ENCODE results near the gene SND1. TPM values are rescaled to one million over a fixed set of nuclear protein-coding genes. Genes with fewer than 3 reads are reported as not detected.

SND1 gene
- total RNA-seq, 4 donors from 2014 or later: 64.3 to 77.0 (median 70.4) TPM

DNA sequence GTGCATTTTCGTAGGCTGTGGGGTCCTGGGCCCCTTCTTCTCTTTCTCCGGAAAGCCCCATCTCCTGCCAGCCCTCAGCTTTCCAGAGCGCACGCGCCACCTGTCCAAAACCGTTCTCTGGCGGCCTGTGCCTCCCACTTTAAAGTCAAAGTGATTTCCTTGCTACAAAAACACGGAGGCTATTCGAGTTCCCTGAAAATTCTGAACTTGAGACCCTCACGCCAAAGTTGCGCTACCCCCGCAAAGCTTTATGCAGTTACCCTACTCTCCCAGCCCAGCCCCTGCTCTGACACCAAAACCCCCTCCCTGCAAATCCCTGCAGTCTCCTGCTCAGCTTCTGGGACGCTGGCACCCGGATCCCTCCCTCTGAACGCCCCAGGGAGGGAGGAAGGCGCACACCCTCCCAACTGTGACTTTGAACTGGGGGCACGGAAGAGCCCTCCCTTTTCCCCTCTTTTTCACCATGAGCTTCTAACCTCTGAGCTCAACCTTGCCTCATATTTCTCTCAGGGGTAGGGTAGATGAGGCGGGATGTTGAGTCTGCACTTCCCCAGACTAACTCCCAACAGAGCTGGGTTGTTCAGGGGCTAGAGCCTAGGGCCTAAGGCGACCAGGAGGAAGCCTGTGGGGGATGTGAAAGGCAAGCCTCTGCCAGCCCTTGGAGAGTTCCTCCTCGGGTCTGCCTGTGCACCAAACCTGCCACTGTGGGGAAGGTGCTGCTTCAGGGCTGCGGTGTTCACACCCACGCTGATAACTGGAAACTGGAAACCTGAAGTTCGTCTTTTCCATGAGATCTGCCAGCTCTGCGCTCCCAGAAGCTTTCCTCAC, 31.4 kb upstream of the SND1 start:
- Histone ChIP-seq H3K4me1 (no peaks in the 10 kb centered on the region), H3K9me3 (no peaks in the 10 kb centered on the region)
- WGBS, 2 donors (ENCODE audit: low coverage in 1 of 2): 0 to 13% methylated on average over 3 to 21 of the region's 24 CpGs

DNA sequence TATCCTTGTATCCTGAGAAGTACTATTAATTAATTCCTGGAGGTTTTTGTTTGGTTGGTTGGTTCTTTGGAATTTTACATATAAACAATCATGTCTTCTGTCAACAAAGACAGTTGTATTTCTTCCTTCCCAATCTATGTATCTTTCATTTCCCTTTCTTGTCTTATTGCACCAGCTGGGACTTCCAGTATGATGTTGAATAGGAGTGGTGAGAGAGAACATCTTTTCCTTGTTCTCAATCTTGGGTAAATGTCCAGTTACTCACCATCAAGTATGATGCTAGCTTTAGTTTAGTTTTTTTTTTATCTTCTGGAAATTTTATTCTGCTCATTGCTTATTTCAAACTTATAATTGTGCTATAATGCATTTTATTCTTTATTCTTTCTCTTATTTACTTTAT, 26.7 kb upstream of the SND1 start:
- DNase-seq: no peak
- intact Hi-C loops (cut with DNase I; ENCODE audit: low total_unique reads) (no loop called here), in situ Hi-C loops (cut with MboI; ENCODE audit: low pct_ligation_motif_present in 1 of 4, low pct_unique_long_range_greater_than_20kb in 1 of 4, low sequenced_read_pairs in 3 of 4) (no loop called here)
- H3K27ac ChIP-seq: no peak overlapping the region
- H3K4me1 ChIP-seq: no peaks in the 10 kb centered on the region
- no peaks in the 10 kb centered on the region for H3K36me3 ChIP-seq
- peaks cover 20% of the 10 kb centered on the region for H3K27me3 ChIP-seq
- no peaks in the 10 kb centered on the region for H3K9me3 ChIP-seq
- TF ChIP-seq POLR2AphosphoS5 (IDR thresholded peaks at IDR 0.05) (no peak), POLR2A (IDR thresholded peaks at IDR 0.05) (no peak), EP300 (IDR thresholded peaks at IDR 0.05; ENCODE audit: low read depth) (no peak)
- TF ChIP-seq, protein P1, sequence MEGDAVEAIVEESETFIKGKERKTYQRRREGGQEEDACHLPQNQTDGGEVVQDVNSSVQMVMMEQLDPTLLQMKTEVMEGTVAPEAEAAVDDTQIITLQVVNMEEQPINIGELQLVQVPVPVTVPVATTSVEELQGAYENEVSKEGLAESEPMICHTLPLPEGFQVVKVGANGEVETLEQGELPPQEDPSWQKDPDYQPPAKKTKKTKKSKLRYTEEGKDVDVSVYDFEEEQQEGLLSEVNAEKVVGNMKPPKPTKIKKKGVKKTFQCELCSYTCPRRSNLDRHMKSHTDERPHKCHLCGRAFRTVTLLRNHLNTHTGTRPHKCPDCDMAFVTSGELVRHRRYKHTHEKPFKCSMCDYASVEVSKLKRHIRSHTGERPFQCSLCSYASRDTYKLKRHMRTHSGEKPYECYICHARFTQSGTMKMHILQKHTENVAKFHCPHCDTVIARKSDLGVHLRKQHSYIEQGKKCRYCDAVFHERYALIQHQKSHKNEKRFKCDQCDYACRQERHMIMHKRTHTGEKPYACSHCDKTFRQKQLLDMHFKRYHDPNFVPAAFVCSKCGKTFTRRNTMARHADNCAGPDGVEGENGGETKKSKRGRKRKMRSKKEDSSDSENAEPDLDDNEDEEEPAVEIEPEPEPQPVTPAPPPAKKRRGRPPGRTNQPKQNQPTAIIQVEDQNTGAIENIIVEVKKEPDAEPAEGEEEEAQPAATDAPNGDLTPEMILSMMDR (IDR thresholded peaks at IDR 0.05): no peak
- no peak overlapping the region for H3K4me3 ChIP-seq

More for the DNA sequence above, 31.4 kb upstream of the SND1 start:
- Histone ChIP-seq H3K4me3 (no peak overlapping the region), H3K27me3 (peaks cover 55% of the 10 kb centered on the region), H3K27ac (no peak overlapping the region), H3K36me3 (no peaks in the 10 kb centered on the region)
- DNase-seq: no peak
- TF ChIP-seq EP300 (IDR thresholded peaks at IDR 0.05; ENCODE audit: low read depth) (no peak), POLR2A (IDR thresholded peaks at IDR 0.05) (no peak), POLR2AphosphoS5 (IDR thresholded peaks at IDR 0.05) (no peak)
- TF ChIP-seq, protein P1 (IDR thresholded peaks at IDR 0.05): no peak
- intact Hi-C loops (cut with DNase I; ENCODE audit: low total_unique reads) (no loop called here), in situ Hi-C loops (cut with MboI; ENCODE audit: low pct_ligation_motif_present in 1 of 4, low pct_unique_long_range_greater_than_20kb in 1 of 4, low sequenced_read_pairs in 3 of 4) (no loop called here)

DNA sequence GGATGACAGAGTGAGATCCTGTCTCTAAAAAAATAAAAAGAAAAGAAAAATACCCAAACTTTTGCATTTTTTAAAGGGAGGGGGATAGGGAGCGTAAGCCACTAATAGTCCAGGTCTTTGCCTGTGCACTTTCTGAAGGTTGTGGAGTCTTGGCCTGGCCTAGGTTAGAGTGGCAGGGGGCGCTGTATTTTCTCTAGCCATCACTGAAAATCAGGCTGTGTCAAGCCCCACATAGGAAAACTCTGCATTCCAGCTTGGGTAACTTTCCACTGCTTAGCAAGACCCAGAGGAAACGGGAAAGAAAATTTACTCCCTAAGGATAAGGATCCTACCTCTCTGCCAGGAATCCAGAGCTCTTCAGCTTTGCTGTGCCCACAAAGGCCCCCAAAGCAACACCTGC, 23.5 kb upstream of the SND1 start:
- Histone ChIP-seq H3K4me3 (no peak overlapping the region), H3K27me3 (peaks cover 6% of the 10 kb centered on the region), H3K27ac (no peak overlapping the region), H3K9me3 (no peaks in the 10 kb centered on the region), H3K4me1 (no peaks in the 10 kb centered on the region), H3K36me3 (no peaks in the 10 kb centered on the region)
- no peak for TF ChIP-seq POLR2AphosphoS5 (IDR thresholded peaks at IDR 0.05)
- TF ChIP-seq EP300 (IDR thresholded peaks at IDR 0.05; ENCODE audit: low read depth): no peak
- TF ChIP-seq, protein P1 (IDR thresholded peaks at IDR 0.05): no peak
- no peak for TF ChIP-seq POLR2A (IDR thresholded peaks at IDR 0.05)
- intact Hi-C loops (cut with DNase I; ENCODE audit: low total_unique reads) (no loop called here), in situ Hi-C loops (cut with MboI; ENCODE audit: low pct_ligation_motif_present in 1 of 4, low pct_unique_long_range_greater_than_20kb in 1 of 4, low sequenced_read_pairs in 3 of 4) (no loop called here)
- no peak for DNase-seq
- 58 to 64% methylated on average over 3 of the region's 3 CpGs for WGBS, 2 donors (ENCODE audit: low coverage in 1 of 2)

DNA sequence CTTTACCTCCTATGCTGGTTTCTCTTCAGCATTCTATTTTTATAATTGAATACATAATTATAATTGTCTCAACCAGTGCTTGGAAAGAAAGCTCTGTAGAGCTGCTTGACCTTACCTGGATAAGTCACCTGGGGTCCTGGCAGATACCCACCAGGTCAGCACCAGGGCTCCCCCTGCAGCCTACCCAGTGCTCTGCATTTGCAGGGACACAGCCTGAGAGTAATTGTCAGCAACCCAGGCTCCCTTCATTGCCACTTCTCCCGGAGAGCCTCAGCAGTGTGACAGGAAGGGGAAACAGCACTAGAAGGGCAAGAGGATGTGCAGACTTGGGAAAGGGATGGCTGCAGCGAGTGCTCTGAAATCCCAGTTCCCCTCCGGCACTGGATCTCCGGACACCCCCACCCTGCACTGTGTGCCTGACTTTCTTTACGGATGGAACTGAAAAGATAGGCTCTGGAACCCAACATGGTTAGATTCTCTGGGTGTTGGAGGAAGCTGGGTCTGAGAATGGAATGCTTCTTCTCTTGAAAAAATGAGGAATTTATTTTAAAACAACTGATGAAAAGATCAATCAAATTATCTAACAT, 22.6 kb upstream of the SND1 start:
- 10 to 21% methylated on average over 3 to 5 of the region's 5 CpGs for WGBS, 2 donors (ENCODE audit: low coverage in 1 of 2)
- intact Hi-C loops (cut with DNase I; ENCODE audit: low total_unique reads): no loop called here
- no peaks in the 10 kb centered on the region for H3K4me1 ChIP-seq
- H3K27ac ChIP-seq: no peak overlapping the region
- TF ChIP-seq EP300 (IDR thresholded peaks at IDR 0.05; ENCODE audit: low read depth) (no peak), POLR2AphosphoS5 (IDR thresholded peaks at IDR 0.05) (no peak), POLR2A (IDR thresholded peaks at IDR 0.05) (no peak)
- TF ChIP-seq, protein P1 (IDR thresholded peaks at IDR 0.05): peak in 2 of 5 experiments; percentile 27 to 34
- H3K4me3 ChIP-seq: no peak overlapping the region
- no peaks in the 10 kb centered on the region for H3K36me3 ChIP-seq
- in situ Hi-C loops (cut with MboI; ENCODE audit: low pct_ligation_motif_present in 1 of 4, low pct_unique_long_range_greater_than_20kb in 1 of 4, low sequenced_read_pairs in 3 of 4): no loop called here
- peak; percentile 34 for DNase-seq
- peaks cover 6% of the 10 kb centered on the region for H3K27me3 ChIP-seq
- H3K9me3 ChIP-seq: no peaks in the 10 kb centered on the region

All from transverse colon (tissue), 4 donors.